ENCODE measurements around the gene SNTG2. TPM values are rescaled to one million over a fixed set of nuclear protein-coding genes. Genes with fewer than 3 reads are reported as not detected.

The SNTG2 gene
- total and polyA plus RNA-seq, 2 of the 13 experiments (the other 11 are each of a cell fraction or from before 2014, with no cell fraction given), result not detected

DNA sequence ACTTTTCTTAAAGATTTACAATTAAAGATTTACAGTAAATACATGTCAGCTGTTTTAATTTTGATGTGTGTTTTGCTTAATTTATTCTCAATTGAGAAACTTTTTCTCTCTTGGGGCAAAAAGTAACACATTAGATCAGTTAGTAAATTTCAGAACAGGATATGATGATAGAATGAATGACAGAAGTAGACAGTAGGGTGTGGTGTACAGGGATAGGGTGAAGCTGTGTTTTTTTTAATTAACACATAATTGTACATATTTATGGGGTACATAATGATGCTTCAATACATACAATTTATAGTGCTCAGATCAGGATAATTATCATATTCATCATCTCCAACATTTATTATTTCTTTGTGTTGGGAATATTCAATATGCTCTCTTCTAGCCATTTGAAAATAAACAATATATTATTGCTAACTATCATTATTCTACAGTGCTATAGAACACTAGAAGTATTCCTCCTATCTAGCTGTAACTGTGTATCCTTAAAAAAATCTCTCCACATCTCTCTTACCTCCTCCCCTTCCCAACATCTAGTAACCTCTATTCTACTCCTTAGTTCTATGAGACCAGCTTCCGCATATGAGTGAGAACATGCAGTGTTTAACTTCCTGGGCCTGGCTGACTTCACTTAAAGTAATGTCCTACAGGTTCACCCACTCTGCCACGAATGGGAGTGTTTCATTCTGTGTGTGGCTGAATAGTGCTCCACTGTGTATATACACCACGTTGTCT is 175.2 kb downstream of the SNTG2 start:
- H3K4me2 ChIP-seq (ENCODE audit: low read depth, low read length), result no peak overlapping the region
- H3K79me2 ChIP-seq (ENCODE audit: insufficient read depth, low read length), result no peaks in the 10 kb centered on the region
- ChIA-PET CTCF (ENCODE audit: low intra/inter-chr PET ratio, low total read pairs) (no interaction called here), POLR2A (no interaction called here)
- intact Hi-C loops (cut with micrococcal nuclease; ENCODE audit: unreplicated experiment) (no loop called here), in situ Hi-C loops (cut with HindIII; ENCODE audit: extremely low pct_ligation_motif_present, low pct_unique_long_range_greater_than_20kb) (loop anchor here (25.0 kb wide), 2 partner anchors 411 to 414 kb away; no protein-coding TSS in a partner anchor)
- WGBS (ENCODE audit: low lambda C conversion rate), result under 1% methylated on average over 3 of the region's 3 CpGs
- no peak for DNase-seq (ENCODE audit: low spot score)
- H3K9ac ChIP-seq (ENCODE audit: insufficient read depth, low read depth, low read length), result no peak overlapping the region
- no peaks in the 10 kb centered on the region for H3K4me1 ChIP-seq (ENCODE audit: insufficient read depth, low read length)
- no TSS peak for BruUV-seq (replicated peaks)
- no peaks in the 10 kb centered on the region for H3K27me3 ChIP-seq (ENCODE audit: control insufficient read depth in 1 of 2, insufficient read depth in 2 of 2, low read length in 2 of 2)
- no peaks in the 10 kb centered on the region for H3K9me3 ChIP-seq (ENCODE audit: low read length)
- no peak for FAIRE-seq
- TF ChIP-seq NR2F1 (CRISPR knock-in tag; IDR thresholded peaks at IDR 0.05) (no peak), ZSCAN30 (CRISPR knock-in tag; IDR thresholded peaks at IDR 0.05) (no peak), STAT5B (CRISPR knock-in tag; IDR thresholded peaks at IDR 0.05) (no peak)
- TF ChIP-seq, protein P1, sequence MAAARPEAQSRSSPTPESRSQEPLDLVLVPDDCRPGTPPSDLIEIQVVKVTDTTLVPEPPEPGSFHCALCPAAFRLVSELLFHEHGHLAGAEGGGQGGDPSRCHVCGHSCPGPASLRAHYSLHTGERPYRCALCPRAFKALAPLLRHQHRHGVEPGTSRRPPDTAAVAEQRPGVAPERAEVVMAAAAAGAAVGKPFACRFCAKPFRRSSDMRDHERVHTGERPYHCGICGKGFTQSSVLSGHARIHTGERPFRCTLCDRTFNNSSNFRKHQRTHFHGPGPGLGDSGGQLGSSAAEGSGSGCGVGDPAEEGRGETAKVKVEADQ (CRISPR knock-in tag; IDR thresholded peaks at IDR 0.05; ENCODE audit: borderline replicate concordance), result no peak
- H2AFZ ChIP-seq (ENCODE audit: low read length), result no peak overlapping the region
- H3K27ac ChIP-seq (ENCODE audit: extremely low read length, insufficient read depth, low read length), result no peak overlapping the region
- no peak overlapping the region for H3K4me3 ChIP-seq (replicated peaks in 1 of 3; ENCODE audit: insufficient read depth in 1 of 3, low read depth in 2 of 3, low read length in 3 of 3)
- no peaks in the 10 kb centered on the region for H3K36me3 ChIP-seq (replicated peaks in 1 of 2; ENCODE audit: control insufficient read depth in 1 of 2, insufficient read depth in 2 of 2, low read length in 2 of 2)
- ATAC-seq, result no peak
- H4K20me1 ChIP-seq (ENCODE audit: insufficient read depth, low read length), result no peaks in the 10 kb centered on the region

DNA sequence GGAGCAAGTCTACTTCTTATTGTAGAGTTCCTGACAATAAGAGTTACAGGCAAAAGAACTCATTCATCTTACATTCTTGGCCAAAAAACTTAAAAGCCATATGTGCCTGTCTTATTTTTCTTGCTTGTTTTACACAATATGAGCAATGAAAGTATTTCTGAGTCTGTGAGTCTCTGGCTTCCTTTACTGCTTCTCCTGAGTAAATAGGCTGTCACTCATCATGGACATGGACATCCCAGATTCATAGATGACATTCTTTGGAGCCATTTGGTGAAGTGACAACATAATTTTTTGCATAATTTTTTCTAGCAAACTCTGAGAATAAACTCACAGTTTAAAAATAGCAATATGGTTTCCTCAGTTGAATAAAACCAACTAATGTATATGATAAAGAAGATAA is 179.3 kb downstream of the SNTG2 start:
- DNase-seq (ENCODE audit: low spot score) (no peak), FAIRE-seq (no peak), ATAC-seq (no peak)
- Histone ChIP-seq H3K27ac (ENCODE audit: extremely low read length, insufficient read depth, low read length) (no peak overlapping the region), H3K79me2 (ENCODE audit: insufficient read depth, low read length) (no peaks in the 10 kb centered on the region), H3K27me3 (ENCODE audit: control insufficient read depth in 1 of 2, insufficient read depth in 2 of 2, low read length in 2 of 2) (no peaks in the 10 kb centered on the region), H4K20me1 (ENCODE audit: insufficient read depth, low read length) (no peaks in the 10 kb centered on the region), H3K36me3 (replicated peaks in 1 of 2; ENCODE audit: control insufficient read depth in 1 of 2, insufficient read depth in 2 of 2, low read length in 2 of 2) (no peaks in the 10 kb centered on the region), H3K4me2 (ENCODE audit: low read depth, low read length) (no peak overlapping the region), H2AFZ (ENCODE audit: low read length) (no peak overlapping the region), H3K4me1 (ENCODE audit: insufficient read depth, low read length) (no peaks in the 10 kb centered on the region), H3K9ac (ENCODE audit: insufficient read depth, low read depth, low read length) (no peak overlapping the region), H3K9me3 (ENCODE audit: low read length) (no peaks in the 10 kb centered on the region), H3K4me3 (replicated peaks in 1 of 3; ENCODE audit: insufficient read depth in 1 of 3, low read depth in 2 of 3, low read length in 3 of 3) (no peak overlapping the region)
- BruUV-seq (replicated peaks), result no TSS peak
- CTCF ChIA-PET (ENCODE audit: low intra/inter-chr PET ratio, low total read pairs), result no interaction called here
- intact Hi-C loops (cut with micrococcal nuclease; ENCODE audit: unreplicated experiment) (no loop called here), in situ Hi-C loops (cut with HindIII; ENCODE audit: extremely low pct_ligation_motif_present, low pct_unique_long_range_greater_than_20kb) (loop anchor here (25.0 kb wide), 2 partner anchors 407 to 418 kb away; no protein-coding TSS in a partner anchor)
- POLR2A ChIA-PET, result no interaction called here
- TF ChIP-seq NFKBIZ (CRISPR knock-in tag; IDR thresholded peaks at IDR 0.05) (no peak), FOSL1 (CRISPR knock-in tag; IDR thresholded peaks at IDR 0.05; ENCODE audit: borderline replicate concordance) (no peak)
- TF ChIP-seq, protein P2, sequence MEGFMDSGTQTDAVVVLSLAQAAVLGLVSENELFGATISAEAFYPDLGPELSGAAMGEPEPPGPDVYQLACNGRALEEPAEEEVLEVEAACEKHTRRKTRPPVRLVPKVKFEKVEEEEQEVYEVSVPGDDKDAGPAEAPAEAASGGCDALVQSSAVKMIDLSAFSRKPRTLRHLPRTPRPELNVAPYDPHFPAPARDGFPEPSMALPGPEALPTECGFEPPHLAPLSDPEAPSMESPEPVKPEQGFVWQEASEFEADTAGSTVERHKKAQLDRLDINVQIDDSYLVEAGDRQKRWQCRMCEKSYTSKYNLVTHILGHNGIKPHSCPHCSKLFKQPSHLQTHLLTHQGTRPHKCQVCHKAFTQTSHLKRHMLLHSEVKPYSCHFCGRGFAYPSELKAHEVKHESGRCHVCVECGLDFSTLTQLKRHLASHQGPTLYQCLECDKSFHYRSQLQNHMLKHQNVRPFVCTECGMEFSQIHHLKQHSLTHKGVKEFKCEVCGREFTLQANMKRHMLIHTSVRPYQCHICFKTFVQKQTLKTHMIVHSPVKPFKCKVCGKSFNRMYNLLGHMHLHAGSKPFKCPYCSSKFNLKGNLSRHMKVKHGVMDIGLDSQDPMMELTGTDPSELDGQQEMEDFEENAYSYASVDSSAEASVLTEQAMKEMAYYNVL (CRISPR knock-in tag; IDR thresholded peaks at IDR 0.05; ENCODE audit: borderline replicate concordance), result no peak
- TF ChIP-seq, protein P3, sequence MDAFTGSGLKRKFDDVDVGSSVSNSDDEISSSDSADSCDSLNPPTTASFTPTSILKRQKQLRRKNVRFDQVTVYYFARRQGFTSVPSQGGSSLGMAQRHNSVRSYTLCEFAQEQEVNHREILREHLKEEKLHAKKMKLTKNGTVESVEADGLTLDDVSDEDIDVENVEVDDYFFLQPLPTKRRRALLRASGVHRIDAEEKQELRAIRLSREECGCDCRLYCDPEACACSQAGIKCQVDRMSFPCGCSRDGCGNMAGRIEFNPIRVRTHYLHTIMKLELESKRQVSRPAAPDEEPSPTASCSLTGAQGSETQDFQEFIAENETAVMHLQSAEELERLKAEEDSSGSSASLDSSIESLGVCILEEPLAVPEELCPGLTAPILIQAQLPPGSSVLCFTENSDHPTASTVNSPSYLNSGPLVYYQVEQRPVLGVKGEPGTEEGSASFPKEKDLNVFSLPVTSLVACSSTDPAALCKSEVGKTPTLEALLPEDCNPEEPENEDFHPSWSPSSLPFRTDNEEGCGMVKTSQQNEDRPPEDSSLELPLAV (CRISPR knock-in tag; conservative IDR thresholded peaks at IDR 0.05; ENCODE audit: low read depth), result no peak
- TF ChIP-seq, protein P4, sequence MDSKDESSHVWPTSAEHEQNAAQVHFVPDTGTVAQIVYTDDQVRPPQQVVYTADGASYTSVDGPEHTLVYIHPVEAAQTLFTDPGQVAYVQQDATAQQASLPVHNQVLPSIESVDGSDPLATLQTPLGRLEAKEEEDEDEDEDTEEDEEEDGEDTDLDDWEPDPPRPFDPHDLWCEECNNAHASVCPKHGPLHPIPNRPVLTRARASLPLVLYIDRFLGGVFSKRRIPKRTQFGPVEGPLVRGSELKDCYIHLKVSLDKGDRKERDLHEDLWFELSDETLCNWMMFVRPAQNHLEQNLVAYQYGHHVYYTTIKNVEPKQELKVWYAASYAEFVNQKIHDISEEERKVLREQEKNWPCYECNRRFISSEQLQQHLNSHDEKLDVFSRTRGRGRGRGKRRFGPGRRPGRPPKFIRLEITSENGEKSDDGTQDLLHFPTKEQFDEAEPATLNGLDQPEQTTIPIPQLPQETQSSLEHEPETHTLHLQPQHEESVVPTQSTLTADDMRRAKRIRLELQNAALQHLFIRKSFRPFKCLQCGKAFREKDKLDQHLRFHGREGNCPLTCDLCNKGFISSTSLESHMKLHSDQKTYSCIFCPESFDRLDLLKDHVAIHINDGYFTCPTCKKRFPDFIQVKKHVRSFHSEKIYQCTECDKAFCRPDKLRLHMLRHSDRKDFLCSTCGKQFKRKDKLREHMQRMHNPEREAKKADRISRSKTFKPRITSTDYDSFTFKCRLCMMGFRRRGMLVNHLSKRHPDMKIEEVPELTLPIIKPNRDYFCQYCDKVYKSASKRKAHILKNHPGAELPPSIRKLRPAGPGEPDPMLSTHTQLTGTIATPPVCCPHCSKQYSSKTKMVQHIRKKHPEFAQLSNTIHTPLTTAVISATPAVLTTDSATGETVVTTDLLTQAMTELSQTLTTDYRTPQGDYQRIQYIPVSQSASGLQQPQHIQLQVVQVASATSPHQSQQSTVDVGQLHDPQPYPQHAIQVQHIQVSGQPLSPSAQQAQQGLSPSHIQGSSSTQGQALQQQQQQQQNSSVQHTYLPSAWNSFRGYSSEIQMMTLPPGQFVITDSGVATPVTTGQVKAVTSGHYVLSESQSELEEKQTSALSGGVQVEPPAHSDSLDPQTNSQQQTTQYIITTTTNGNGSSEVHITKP (CRISPR knock-in tag; IDR thresholded peaks at IDR 0.05; ENCODE audit: low read depth), result no peak
